Stomach (tissue), 9 donors: ENCODE data around the gene RAPGEF1. TPM values are rescaled to one million over a fixed set of nuclear protein-coding genes. Genes with fewer than 3 reads are reported as not detected.

Source experiments
- DNase-seq, 2 donors: peaks; one replicate each; pipeline versions ENCODE4 v3.0.0 to v3.0.0-alpha.2; 2013 to 2019
- H3K27ac ChIP-seq, 5 donors: fragments of 200-600 bp in 4 of 5; sonication (generic) in 4 of 5; one replicate each; pipeline ENCODE4 v1.5.1; 2013 to 2019; ENCODE audit warnings: mild to moderate bottlenecking in 1 of 5, moderate library complexity in 1 of 5
- H3K27me3 ChIP-seq, 3 donors: fragments of 200-600 bp; sonication (generic); one replicate each; pipeline ENCODE4 v1.5.1; 2017 to 2019; ENCODE audit warnings: mixed run types in 1 of 3
- H3K36me3 ChIP-seq, 4 donors: fragments of 200-600 bp; sonication (generic); 1 replicate in 3 of 4; 2 replicates in 1 of 4; pipeline ENCODE4 v1.5.1; 2016 to 2019
- H3K4me1 ChIP-seq, 4 donors: fragments of 200-600 bp; sonication (generic); one replicate each; pipeline ENCODE4 v1.5.1; 2016 to 2019
- H3K4me3 ChIP-seq, 4 donors: fragments of 200-600 bp; sonication (generic) in 3 of 4; one replicate each; pipeline ENCODE4 v1.5.1; 2016 to 2019; ENCODE audit warnings: mild to moderate bottlenecking in 1 of 4
- H3K9me3 ChIP-seq, 4 donors: fragments of 200-600 bp; sonication (generic); one replicate each; pipeline ENCODE4 v1.5.1; 2016 to 2019
- EP300 ChIP-seq: sonication (generic); formaldehyde crosslinking; IDR thresholded peaks from one replicate; pipeline ENCODE4 v1.6.1; 2017; ENCODE audit warnings: antibody characterized with exemption
- POLR2A ChIP-seq, 4 donors: fragments of 450-650 bp; IDR thresholded peaks; one replicate each; pipeline ENCODE4 v1.6.1; 2016; ENCODE audit warnings: antibody characterized with exemption in 4 of 4, control low read depth in 2 of 4, mild to moderate bottlenecking in 1 of 4, moderate library complexity in 1 of 4
- POLR2AphosphoS5 ChIP-seq, 3 donors: sonication (generic); formaldehyde crosslinking; IDR thresholded peaks; one replicate each; pipeline ENCODE4 v1.6.1; 2016; ENCODE audit warnings: antibody characterized with exemption in 3 of 3
- WGBS, 5 donors: extraction: QIAGEN DNeasy Blood & Tissue Kit in 3 of 5; methylation state at CpG; one replicate each; pipeline versions ENCODE4 v1.1.5 to v1.1.7; 2013 to 2018; 5-methylcytosine and 5-hydroxymethylcytosine counted together
- intact Hi-C: fragments of 100-400 bp; cut with DNase I; formaldehyde crosslinking; loops from one replicate; pipeline ENCODE4 v1.15.1; 2023; ENCODE audit warnings: low total_unique reads
- polyA plus RNA-seq, 3 donors: library from polyadenylated mRNA; stranded (reverse); fragments of 200-250 nt; gene quantifications; one replicate each; pipeline ENCODE4 v1.2.3, GENCODE V29; 2013
- total RNA-seq, 5 donors: library from RNA; depleted of rRNA; stranded (reverse); fragments of >200 nt; gene quantifications; one replicate each; pipeline versions ENCODE4 v1.1.0 to v1.2.3, GENCODE V29; 2014 to 2016
- TF ChIP-seq, protein P1 (sequence below), 7 experiments: fragments of 450-650 bp in 4 of 7; fragments of 200-600 bp in 3 of 7; sonication (generic) in 3 of 7; IDR thresholded peaks; one replicate each; pipeline ENCODE4 v1.5.1; 2016 to 2019; ENCODE audit warnings: antibody characterized with exemption in 7 of 7, control low read depth in 2 of 7, mild to moderate bottlenecking in 1 of 7
- donor health status: healthy with polysubstance abuse.
- donor health status: Bipolar disorder and iron deficiency.
- donor health status: healthy.

The RAPGEF1 gene
- total and polyA plus RNA-seq, 8 donors: 8.4 to 84.6 (median 45.1) TPM

GRCh38 chr9:131784748-131785501 is 45.0 kb upstream of the RAPGEF1 start:
- Histone ChIP-seq H3K27me3 (peaks cover 6 to 72% (median 30%) of the 10 kb centered on the region in 3 donors), H3K27ac (no peak overlapping the region), H3K4me3 (no peak overlapping the region), H3K9me3 (peaks cover 0 to 20% (median 11%) of the 10 kb centered on the region in 4 donors), H3K4me1 (no peaks in the 10 kb centered on the region), H3K36me3 (no peaks in the 10 kb centered on the region)
- 56 to 66% (median 59%) methylated on average over 13 of the region's 13 CpGs for WGBS, 5 donors
- intact Hi-C loops: no loop called here
- TF ChIP-seq EP300 (no peak), POLR2A (IDR thresholded peaks at IDR 0.05) (no peak)
- DNase-seq: no peak

- H3K4me1 ChIP-seq: no peaks in the 10 kb centered on the region
- no peak overlapping the region for H3K27ac ChIP-seq
- H3K4me3 ChIP-seq: no peak overlapping the region
- TF ChIP-seq POLR2A (IDR thresholded peaks at IDR 0.05) (no peak), EP300 (no peak), POLR2AphosphoS5 (IDR thresholded peaks at IDR 0.05) (no peak)
- TF ChIP-seq, protein P1, sequence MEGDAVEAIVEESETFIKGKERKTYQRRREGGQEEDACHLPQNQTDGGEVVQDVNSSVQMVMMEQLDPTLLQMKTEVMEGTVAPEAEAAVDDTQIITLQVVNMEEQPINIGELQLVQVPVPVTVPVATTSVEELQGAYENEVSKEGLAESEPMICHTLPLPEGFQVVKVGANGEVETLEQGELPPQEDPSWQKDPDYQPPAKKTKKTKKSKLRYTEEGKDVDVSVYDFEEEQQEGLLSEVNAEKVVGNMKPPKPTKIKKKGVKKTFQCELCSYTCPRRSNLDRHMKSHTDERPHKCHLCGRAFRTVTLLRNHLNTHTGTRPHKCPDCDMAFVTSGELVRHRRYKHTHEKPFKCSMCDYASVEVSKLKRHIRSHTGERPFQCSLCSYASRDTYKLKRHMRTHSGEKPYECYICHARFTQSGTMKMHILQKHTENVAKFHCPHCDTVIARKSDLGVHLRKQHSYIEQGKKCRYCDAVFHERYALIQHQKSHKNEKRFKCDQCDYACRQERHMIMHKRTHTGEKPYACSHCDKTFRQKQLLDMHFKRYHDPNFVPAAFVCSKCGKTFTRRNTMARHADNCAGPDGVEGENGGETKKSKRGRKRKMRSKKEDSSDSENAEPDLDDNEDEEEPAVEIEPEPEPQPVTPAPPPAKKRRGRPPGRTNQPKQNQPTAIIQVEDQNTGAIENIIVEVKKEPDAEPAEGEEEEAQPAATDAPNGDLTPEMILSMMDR (IDR thresholded peaks at IDR 0.05): no peak
- H3K9me3 ChIP-seq: peaks cover 0 to 12% (median 7%) of the 10 kb centered on the region in 4 donors
- no peak for DNase-seq
- peaks cover 6 to 47% (median 10%) of the 10 kb centered on the region in 3 donors for H3K27me3 ChIP-seq
- 33 to 49% (median 41%) methylated on average over 3 of the region's 3 CpGs for WGBS, 5 donors
- intact Hi-C loops: no loop called here
- no peaks in the 10 kb centered on the region for H3K36me3 ChIP-seq
Measured at GRCh38 chr9:131781069-131781468, 41.2 kb upstream of the RAPGEF1 start.

DNA sequence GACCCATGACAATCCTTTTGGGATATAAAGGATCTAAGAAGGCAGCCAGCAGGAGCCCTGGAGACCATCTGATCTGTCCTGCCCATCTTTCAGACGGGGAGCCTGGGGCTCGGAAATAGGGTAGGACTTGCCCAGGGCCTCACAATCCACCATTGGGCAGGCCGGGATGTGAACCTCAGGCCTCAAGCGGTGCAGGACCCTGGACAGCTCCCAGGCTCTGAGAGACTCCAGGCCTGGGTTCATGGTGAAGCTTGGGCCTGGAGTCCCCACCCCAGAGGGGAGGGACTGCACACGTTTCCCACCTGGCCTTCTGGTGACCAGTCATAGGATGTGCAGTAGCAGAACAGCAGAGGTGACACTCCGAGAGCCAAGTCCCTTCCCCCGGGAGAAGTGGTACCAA is 36.6 kb upstream of the RAPGEF1 start:
- Histone ChIP-seq H3K36me3 (no peaks in the 10 kb centered on the region), H3K9me3 (no peaks in the 10 kb centered on the region), H3K27me3 (peaks cover 0 to 40% (median 0%) of the 10 kb centered on the region in 3 donors), H3K4me1 (no peaks in the 10 kb centered on the region), H3K4me3 (no peak overlapping the region), H3K27ac (no peak overlapping the region)
- DNase-seq: peak in 1 of 2 donors; percentile 70
- TF ChIP-seq, protein P1 (IDR thresholded peaks at IDR 0.05): no peak
- TF ChIP-seq POLR2A (IDR thresholded peaks at IDR 0.05): no peak
- no peak for TF ChIP-seq POLR2AphosphoS5 (IDR thresholded peaks at IDR 0.05)
- no peak for TF ChIP-seq EP300
- intact Hi-C loops: no loop called here
- 8 to 21% (median 15%) methylated on average over 6 to 7 of the region's 7 CpGs for WGBS, 5 donors

- intact Hi-C loops: no loop called here
- Histone ChIP-seq H3K4me1 (no peaks in the 10 kb centered on the region), H3K4me3 (no peak overlapping the region), H3K9me3 (no peaks in the 10 kb centered on the region), H3K27me3 (peaks cover 0 to 39% (median 0%) of the 10 kb centered on the region in 3 donors), H3K27ac (no peak overlapping the region), H3K36me3 (no peaks in the 10 kb centered on the region)
- TF ChIP-seq POLR2AphosphoS5 (IDR thresholded peaks at IDR 0.05) (no peak), POLR2A (IDR thresholded peaks at IDR 0.05) (no peak), EP300 (no peak)
- TF ChIP-seq, protein P1 (IDR thresholded peaks at IDR 0.05): no peak
- 31 to 57% (median 43%) methylated on average over 2 to 3 of the region's 3 CpGs for WGBS, 5 donors
- no peak for DNase-seq
Measured at GRCh38 chr9:131776036-131776435, 36.2 kb upstream of the RAPGEF1 start.

DNA sequence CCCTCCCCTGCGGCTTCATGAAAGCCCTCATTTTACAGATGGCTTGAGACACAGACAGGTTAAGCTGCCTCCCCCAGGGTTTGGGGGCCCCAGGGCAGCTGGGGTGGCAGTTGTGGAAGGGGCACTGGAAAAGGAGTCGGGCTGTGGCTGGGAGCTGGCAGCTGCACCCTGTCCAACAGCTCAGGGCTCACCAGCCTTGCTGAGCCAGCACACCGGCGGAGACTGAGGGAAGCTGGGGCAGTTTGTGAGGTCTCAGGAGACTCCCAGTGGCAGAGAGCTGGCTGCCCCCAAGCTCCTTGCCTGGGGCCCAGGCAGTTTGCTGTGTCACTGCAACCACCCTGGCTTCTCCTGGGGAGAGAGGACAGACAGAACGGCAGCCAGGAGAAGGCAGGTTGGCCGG is 34.8 kb upstream of the RAPGEF1 start:
- no peaks in the 10 kb centered on the region for H3K9me3 ChIP-seq
- H3K4me1 ChIP-seq: no peaks in the 10 kb centered on the region
- H3K4me3 ChIP-seq: no peak overlapping the region
- no peak overlapping the region for H3K27ac ChIP-seq
- H3K36me3 ChIP-seq: no peaks in the 10 kb centered on the region
- WGBS, 5 donors: 81 to 100% (median 88%) methylated on average over 2 to 6 of the region's 6 CpGs
- TF ChIP-seq EP300 (no peak), POLR2AphosphoS5 (IDR thresholded peaks at IDR 0.05) (no peak), POLR2A (IDR thresholded peaks at IDR 0.05) (no peak)
- TF ChIP-seq, protein P1 (IDR thresholded peaks at IDR 0.05): no peak
- intact Hi-C loops: no loop called here
- DNase-seq: no peak
- H3K27me3 ChIP-seq: peaks cover 0 to 44% (median 0%) of the 10 kb centered on the region in 3 donors
